Measurements from ENCODE around the gene CCDC86.

GRCh38 chr11:60813324-60813723 lies 28.6 kb upstream of the CCDC86 start:
- TF ChIP-seq CTCF (IDR thresholded peaks at IDR 0.05) = no peak
- TF ChIP-seq EP300 (IDR thresholded peaks at IDR 0.05) = no peak
- TF ChIP-seq POLR2AphosphoS5 (IDR thresholded peaks at IDR 0.05) = no peak
- TF ChIP-seq POLR2A (IDR thresholded peaks at IDR 0.05; ENCODE audit: low read depth) = no peak
